ENCODE measurements around the gene DAPK1. TPM values are rescaled to one million over a fixed set of nuclear protein-coding genes. Genes with fewer than 3 reads are reported as not detected.

The DAPK1 gene
- total RNA-seq, 1 donor from 2014 or later, result 3.6 TPM

DNA sequence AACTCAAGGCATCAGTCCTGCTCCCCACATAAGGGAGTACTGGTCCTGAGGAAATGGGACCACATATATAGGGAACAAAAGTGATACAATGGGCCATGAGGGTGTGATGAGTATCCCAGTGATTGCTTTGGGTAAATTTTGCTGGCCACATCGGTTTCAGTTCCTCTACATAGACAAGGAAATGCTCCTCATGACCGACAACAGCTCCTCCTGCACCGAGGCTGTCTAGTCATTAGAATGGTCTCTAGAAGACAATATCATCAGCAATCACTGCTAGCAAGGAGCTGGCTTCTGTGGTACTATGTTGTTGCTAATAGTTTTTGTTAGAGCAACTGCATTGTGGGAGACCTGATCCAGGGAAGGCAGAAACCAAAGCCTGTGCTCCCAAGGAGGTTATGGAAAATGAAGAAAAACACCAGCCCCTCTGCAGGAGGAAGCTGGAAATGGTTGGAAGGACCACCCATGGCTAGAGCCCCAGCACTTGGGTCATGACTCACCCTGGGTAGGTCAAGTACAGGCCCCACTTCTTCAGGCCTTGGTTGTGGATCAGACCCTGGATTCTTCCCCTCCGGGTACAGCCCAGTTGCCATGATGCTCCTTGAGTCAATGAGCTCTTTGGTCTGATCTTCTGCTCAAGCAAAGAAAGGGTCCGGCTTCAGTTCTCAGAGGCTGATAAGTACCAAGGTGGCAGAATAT lies 224.9 kb downstream of the DAPK1 start:
- H3K27ac Mint-ChIP-seq, result no peak overlapping the region
- no peaks in the 10 kb centered on the region for H3K36me3 Mint-ChIP-seq (ENCODE audit: low read depth)

DNA sequence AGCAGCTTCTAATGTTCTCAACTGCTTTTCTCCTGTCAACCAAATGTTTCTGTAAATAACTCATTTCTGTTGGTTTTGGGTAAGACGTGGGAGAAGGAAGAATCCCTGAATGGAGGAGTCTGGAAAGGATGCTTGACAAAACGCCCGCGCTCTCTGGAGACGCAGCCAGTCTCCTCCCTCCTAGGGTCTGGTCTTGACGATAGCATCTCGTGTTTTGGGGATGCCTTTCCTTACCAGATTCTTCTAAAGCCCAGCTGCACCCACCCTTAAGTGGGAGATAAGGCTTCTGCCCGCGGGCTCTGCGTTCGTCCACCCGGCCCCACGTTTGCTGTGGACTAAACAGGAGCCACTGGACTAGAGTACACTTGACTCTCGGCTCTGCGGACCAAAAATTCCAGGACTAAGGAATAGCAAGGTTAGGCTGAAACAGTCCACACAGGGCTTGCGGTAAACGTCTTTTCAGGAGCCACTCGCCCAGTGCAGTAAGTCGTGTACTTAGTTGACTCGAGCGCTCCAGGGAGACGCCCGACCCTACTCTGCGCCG lies 227.8 kb downstream of the DAPK1 start:
- intact Hi-C loops (cut with micrococcal nuclease), result no loop called here
- Mint-ChIP-seq H3K4me3 (peak overlapping the region; percentile 91), H3K9me3 (no peaks in the 10 kb centered on the region), H3K27me3 (peaks cover 37% of the 10 kb centered on the region), H3K36me3 (ENCODE audit: low read depth) (peaks cover 2% of the 10 kb centered on the region), H3K27ac (no peak overlapping the region), H3K4me1 (peaks cover 7% of the 10 kb centered on the region)
- DNase-seq, result no peak

More for the DNA sequence above, 224.9 kb downstream of the DAPK1 start:
- intact Hi-C loops (cut with micrococcal nuclease), result no loop called here
- peaks cover 7% of the 10 kb centered on the region for H3K4me1 Mint-ChIP-seq
- no peak overlapping the region for H3K4me3 Mint-ChIP-seq
- DNase-seq, result no peak
- no peaks in the 10 kb centered on the region for H3K9me3 Mint-ChIP-seq
- peaks cover 43% of the 10 kb centered on the region for H3K27me3 Mint-ChIP-seq

DNA sequence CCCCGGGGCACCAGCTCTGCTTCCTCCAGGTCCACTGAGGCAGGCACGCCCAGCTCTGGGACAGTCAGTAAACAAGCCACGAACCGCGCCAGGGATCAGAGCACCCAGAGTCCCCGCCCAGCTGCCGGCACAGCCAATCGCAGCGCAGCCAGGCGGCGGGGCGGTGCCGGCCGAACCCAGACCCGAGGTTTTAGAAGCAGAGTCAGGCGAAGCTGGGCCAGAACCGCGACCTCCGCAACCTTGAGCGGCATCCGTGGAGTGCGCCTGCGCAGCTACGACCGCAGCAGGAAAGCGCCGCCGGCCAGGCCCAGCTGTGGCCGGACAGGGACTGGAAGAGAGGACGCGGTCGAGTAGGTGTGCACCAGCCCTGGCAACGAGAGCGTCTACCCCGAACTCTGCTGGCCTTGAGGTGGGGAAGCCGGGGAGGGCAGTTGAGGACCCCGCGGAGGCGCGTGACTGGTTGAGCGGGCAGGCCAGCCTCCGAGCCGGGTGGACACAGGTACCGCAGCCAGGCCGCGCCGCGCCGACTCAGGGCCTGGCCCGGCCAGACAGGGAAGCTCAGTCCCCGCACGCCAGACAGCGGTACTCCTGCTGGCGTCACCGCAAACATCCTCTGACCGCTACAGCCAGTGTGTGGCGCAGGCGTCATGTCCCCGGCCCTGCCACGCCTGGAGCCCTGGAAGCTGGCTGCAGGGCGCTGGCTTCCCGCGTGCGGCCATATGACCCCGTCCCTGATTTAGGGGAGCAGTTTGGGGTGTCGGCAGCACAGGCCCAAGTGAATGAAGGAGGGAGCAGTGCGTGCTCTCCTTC lies 228.4 kb downstream of the DAPK1 start, which contains the start of gene CTSL:
Gene CTSL (plus strand): TSS at position 220 of the 810 bp plus-strand sequence. CDS start 1,485 bp downstream, outside the sequence.
- Mint-ChIP-seq H3K36me3 (ENCODE audit: low read depth) (peaks cover 2% of the 10 kb centered on the region), H3K27ac (peak within 1 kb of the TSS; percentile 30), H3K4me1 (peaks cover 7% of the 10 kb centered on the region), H3K9me3 (no peaks in the 10 kb centered on the region), H3K27me3 (peaks cover 30% of the 10 kb centered on the region), H3K4me3 (peak within 1 kb of the TSS; percentile 91)
- intact Hi-C loops (cut with micrococcal nuclease), result no loop called here
- DNase-seq, result peak; percentile 82

DNA sequence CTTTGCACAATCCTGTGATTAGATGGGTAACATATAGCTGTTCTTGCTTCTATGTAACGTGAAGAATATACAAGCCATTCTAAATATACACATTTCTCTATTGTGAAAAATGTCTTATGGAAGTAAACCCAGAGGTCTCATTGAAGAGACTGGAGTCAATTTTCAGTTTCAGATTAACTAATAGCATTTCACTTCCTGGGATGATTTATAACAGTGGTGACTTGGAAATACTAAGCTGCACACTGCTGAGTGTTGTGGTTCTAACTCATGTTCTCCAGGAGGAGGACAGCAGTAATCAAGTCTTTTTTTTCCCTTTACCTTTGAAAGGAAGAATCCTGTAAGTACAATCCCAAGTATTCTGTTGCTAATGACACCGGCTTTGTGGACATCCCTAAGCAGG lies 231.6 kb downstream of the DAPK1 start:
- Mint-ChIP-seq H3K36me3 (ENCODE audit: low read depth) (peaks cover 2% of the 10 kb centered on the region), H3K4me1 (peaks cover 7% of the 10 kb centered on the region), H3K9me3 (no peaks in the 10 kb centered on the region), H3K27me3 (peaks cover 29% of the 10 kb centered on the region), H3K27ac (no peak overlapping the region), H3K4me3 (no peak overlapping the region)
- intact Hi-C loops (cut with micrococcal nuclease), result no loop called here
- no peak for DNase-seq

DNA sequence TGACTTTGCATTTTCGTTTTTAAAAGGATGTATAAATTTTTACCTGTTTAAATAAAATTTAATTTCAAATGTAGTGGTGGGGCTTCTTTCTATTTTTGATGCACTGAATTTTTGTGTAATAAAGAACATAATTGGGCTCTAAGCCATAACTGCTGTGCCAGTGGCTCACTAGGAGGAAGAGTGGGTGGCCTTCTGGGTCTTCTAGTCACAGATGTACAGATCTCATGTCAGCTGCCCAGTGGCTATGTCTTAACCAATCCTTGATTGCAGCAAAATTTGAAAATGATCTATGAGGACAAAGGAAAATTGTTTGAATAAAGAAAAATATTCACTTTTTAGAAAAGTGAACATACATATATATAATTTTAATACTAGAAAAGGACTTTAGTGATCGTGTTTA lies 233.7 kb downstream of the DAPK1 start:
- intact Hi-C loops (cut with micrococcal nuclease), result no loop called here
- no peaks in the 10 kb centered on the region for H3K9me3 Mint-ChIP-seq
- H3K27ac Mint-ChIP-seq, result no peak overlapping the region
- peaks cover 14% of the 10 kb centered on the region for H3K27me3 Mint-ChIP-seq
- peaks cover 3% of the 10 kb centered on the region for H3K4me1 Mint-ChIP-seq
- no peak overlapping the region for H3K4me3 Mint-ChIP-seq
- DNase-seq, result no peak
- H3K36me3 Mint-ChIP-seq (ENCODE audit: low read depth), result peaks cover 2% of the 10 kb centered on the region

DNA sequence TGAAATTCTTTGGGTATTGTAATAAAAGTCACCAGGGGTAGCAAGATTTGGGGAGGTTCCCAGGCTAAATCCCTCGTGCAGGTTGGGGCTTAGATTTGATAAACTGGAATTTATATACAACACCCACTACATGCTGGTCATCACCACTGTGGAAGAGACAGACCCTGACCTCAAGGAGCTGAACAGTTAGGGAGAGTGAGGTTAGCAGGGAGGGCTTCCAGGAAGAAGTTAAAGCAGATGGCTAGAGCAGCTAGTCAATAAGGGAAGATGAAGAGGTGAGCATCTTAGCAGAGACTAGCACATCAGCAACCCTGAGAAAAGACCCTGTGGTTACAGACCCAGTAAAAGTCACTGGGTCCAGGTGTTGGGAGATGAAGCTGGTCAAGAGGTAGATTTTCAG lies 234.7 kb downstream of the DAPK1 start:
- no peak overlapping the region for H3K4me3 Mint-ChIP-seq
- DNase-seq, result no peak
- H3K27ac Mint-ChIP-seq, result no peak overlapping the region
- H3K4me1 Mint-ChIP-seq, result no peaks in the 10 kb centered on the region
- H3K27me3 Mint-ChIP-seq, result peaks cover 13% of the 10 kb centered on the region
- peaks cover 4% of the 10 kb centered on the region for H3K9me3 Mint-ChIP-seq
- intact Hi-C loops (cut with micrococcal nuclease), result no loop called here
- peaks cover 2% of the 10 kb centered on the region for H3K36me3 Mint-ChIP-seq (ENCODE audit: low read depth)

DNA sequence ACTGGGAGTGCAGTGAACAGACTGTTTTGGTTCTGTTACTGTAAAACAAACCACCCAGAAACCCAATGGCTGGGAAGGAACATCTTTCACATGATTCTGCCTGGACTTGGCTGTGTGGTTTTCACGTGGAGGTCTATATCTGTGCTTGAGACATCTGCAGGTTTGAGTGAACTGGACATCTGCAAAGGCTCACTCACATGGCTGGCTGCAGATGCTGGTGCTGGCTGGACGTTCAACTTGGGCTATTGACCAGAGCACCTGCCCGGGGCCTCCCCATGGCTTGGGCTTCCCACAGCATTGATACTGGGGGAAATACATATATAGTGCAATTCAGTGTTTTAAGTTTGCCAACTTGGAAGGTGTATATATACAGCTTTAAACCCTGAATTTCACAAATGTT lies 235.1 kb downstream of the DAPK1 start:
- Mint-ChIP-seq H3K27ac (no peak overlapping the region), H3K27me3 (peaks cover 14% of the 10 kb centered on the region), H3K9me3 (peaks cover 4% of the 10 kb centered on the region), H3K36me3 (ENCODE audit: low read depth) (peaks cover 1% of the 10 kb centered on the region), H3K4me1 (no peaks in the 10 kb centered on the region), H3K4me3 (no peak overlapping the region)
- intact Hi-C loops (cut with micrococcal nuclease), result no loop called here
- no peak for DNase-seq

DNA sequence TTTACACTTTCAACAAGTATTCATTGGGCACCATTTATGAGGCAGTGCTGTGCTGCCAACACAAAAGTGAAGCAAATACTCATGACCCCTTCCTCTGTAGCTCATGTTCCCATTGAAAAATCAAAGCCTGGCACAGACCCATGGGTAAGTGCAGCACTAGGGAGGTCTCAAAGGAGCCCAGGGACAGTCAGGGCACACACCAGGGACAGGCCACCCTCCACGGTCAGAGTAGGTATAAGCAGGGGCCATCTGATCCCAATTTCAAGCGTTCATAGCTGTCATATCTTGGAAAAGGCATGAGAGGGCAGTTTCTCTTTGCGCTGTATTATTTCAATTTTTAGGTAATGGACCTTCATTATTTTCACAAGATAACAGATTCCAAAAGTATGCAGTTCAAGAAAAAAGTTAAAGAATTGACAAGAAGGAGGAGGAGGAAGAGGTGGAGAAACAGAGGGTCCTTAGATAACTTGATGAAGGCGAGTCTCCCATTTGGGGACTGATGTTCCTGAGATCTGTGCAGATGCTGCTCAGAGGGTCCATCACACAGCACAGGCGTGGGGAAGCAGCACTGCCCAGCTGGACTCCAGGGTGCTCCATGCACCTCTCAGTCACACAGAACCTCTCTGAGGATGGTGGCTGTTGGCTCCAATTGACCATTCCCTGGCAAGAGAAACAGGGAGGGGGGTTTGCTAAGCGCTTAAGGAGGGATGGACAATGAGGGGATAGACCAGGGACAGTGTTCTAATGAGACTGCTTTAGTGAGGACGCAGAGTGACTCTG lies 235.8 kb downstream of the DAPK1 start:
- peaks cover 9% of the 10 kb centered on the region for H3K9me3 Mint-ChIP-seq
- no peaks in the 10 kb centered on the region for H3K4me1 Mint-ChIP-seq
- intact Hi-C loops (cut with micrococcal nuclease), result no loop called here
- no peak for DNase-seq
- no peak overlapping the region for H3K27ac Mint-ChIP-seq
- no peaks in the 10 kb centered on the region for H3K36me3 Mint-ChIP-seq (ENCODE audit: low read depth)
- peaks cover 14% of the 10 kb centered on the region for H3K27me3 Mint-ChIP-seq
- H3K4me3 Mint-ChIP-seq, result no peak overlapping the region

DNA sequence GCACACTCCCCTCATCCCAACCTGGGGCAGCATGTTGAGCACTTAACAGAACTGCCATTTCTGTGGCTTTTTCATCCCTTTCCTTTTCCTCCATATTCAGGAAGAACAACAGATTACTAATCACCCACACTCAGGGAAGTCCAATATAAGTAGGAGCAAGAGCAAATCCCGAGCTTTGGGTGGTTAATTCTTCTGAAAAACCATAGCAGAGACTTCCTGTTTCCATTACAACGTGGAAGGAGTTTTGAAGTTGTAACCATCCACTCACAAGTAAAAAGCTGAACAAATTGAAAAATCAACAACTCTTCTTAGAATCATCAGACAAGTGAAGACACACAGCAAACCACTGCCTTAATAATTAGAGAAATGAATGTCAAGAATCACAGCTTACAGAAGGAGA lies 236.4 kb downstream of the DAPK1 start:
- intact Hi-C loops (cut with micrococcal nuclease), result no loop called here
- H3K4me1 Mint-ChIP-seq, result no peaks in the 10 kb centered on the region
- DNase-seq, result no peak
- no peak overlapping the region for H3K27ac Mint-ChIP-seq
- no peak overlapping the region for H3K4me3 Mint-ChIP-seq
- H3K9me3 Mint-ChIP-seq, result peaks cover 9% of the 10 kb centered on the region
- no peaks in the 10 kb centered on the region for H3K36me3 Mint-ChIP-seq (ENCODE audit: low read depth)
- H3K27me3 Mint-ChIP-seq, result peaks cover 14% of the 10 kb centered on the region

DNA sequence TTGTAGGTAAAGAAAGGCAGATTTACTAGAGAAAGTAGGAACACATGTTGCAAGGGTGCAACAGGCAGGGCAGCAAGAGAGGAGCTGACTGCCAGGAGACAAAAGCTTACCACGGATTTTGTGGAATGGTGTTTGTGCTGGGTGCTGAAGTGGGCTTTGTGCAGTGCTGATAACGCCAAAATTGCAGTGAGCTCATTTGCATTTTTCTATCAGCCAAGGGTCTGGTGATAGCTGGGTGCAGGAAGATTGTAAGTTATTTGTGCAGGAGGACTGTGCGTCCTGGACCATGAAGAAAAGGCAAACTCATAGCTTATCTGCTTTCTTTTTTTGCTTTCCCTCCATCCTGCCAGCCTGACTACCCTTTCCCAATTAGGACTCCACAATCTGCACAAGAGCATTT lies 241.9 kb downstream of the DAPK1 start:
- no peak overlapping the region for H3K4me3 Mint-ChIP-seq
- peaks cover 9% of the 10 kb centered on the region for H3K9me3 Mint-ChIP-seq
- H3K27me3 Mint-ChIP-seq, result peaks cover 31% of the 10 kb centered on the region
- no peak for DNase-seq
- H3K4me1 Mint-ChIP-seq, result peaks cover 4% of the 10 kb centered on the region
- no peak overlapping the region for H3K27ac Mint-ChIP-seq
- no peaks in the 10 kb centered on the region for H3K36me3 Mint-ChIP-seq (ENCODE audit: low read depth)
- intact Hi-C loops (cut with micrococcal nuclease), result no loop called here

DNA sequence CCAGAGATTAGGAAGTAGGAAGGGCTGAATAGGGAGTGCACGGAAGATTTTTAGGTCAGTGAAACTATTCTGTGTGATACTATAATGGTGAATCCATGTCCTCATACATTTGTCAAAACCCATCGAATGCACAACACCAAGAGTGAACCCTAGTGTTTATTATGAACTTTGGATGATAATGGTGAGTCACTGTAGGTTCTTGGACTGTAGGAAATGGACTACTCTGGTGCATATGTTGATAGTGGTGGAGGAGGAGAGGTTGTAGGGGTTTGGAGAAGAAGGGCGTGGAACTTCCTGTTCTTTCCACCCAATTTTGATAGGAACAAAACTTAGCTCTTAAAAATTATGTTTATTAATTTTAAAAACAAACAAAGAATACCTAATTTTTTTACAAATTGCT lies 242.5 kb downstream of the DAPK1 start:
- no peak for DNase-seq
- Mint-ChIP-seq H3K9me3 (peaks cover 9% of the 10 kb centered on the region), H3K36me3 (ENCODE audit: low read depth) (no peaks in the 10 kb centered on the region), H3K4me3 (no peak overlapping the region), H3K4me1 (peaks cover 4% of the 10 kb centered on the region), H3K27ac (no peak overlapping the region), H3K27me3 (peaks cover 31% of the 10 kb centered on the region)
- intact Hi-C loops (cut with micrococcal nuclease), result no loop called here

DNA sequence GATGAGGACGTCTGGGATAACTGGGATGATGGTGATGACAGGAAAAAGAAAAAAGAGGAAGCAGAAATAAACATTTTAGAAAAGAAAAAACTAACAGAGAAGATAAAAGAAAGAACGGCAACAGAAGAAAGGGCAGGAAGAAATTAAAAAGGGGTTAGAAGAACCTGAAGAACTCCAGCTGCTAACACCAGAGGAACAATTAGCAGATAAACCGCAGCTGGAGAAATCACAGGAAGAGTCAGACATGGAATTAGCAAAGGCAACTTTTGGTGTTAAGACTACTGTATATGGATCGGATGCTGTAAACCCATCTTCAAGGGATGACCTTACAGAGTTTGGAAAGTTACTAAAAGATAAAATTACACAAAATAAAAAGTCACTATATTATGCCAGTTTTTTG lies 243.7 kb downstream of the DAPK1 start:
- H3K9me3 Mint-ChIP-seq, result peaks cover 9% of the 10 kb centered on the region
- H3K27ac Mint-ChIP-seq, result no peak overlapping the region
- peaks cover 31% of the 10 kb centered on the region for H3K27me3 Mint-ChIP-seq
- no peak overlapping the region for H3K4me3 Mint-ChIP-seq
- peaks cover 4% of the 10 kb centered on the region for H3K4me1 Mint-ChIP-seq
- no peaks in the 10 kb centered on the region for H3K36me3 Mint-ChIP-seq (ENCODE audit: low read depth)
- intact Hi-C loops (cut with micrococcal nuclease), result no loop called here
- no peak for DNase-seq

DNA sequence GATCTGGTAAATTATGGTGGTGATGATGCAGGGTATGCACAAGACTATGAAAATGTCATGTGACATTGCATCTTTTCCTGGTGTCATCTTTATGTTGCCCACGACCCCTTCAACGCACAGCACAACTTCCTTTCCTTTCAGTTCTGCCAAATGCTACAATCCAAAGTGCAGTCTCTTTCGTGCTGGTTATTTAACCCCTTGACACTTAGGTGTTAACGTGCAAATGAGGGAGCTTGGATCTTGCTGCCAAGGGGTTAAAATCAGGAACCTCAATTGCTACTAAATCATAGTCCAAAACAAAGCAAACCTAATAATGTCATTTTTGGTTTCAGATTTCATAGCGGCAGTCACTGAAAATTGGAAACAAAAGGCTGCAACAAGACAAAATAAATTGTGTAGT lies 244.2 kb downstream of the DAPK1 start:
- no peak for DNase-seq
- Mint-ChIP-seq H3K9me3 (peaks cover 5% of the 10 kb centered on the region), H3K27ac (no peak overlapping the region), H3K4me3 (no peak overlapping the region), H3K36me3 (ENCODE audit: low read depth) (no peaks in the 10 kb centered on the region), H3K4me1 (peaks cover 4% of the 10 kb centered on the region), H3K27me3 (peaks cover 28% of the 10 kb centered on the region)
- intact Hi-C loops (cut with micrococcal nuclease), result no loop called here
